H9 (cell line): ENCODE measurements around the gene SSTR5. TPM values are rescaled to one million over a fixed set of nuclear protein-coding genes. Genes with fewer than 3 reads are reported as not detected.

Experiments used
- DNase-seq: peaks from one replicate; pipeline ENCODE4 v3.0.0-alpha.2; 2017
- H2AFZ ChIP-seq: one replicate; pipeline ENCODE4 v1.6.1; 2013; ENCODE audit warnings: mild to moderate bottlenecking, low read length, control low read depth, moderate library complexity
- H2AK5ac ChIP-seq: 2 replicates; pipeline ENCODE4 v1.6.1; 2013; ENCODE audit warnings: low read length, control low read depth, mixed read lengths; ENCODE audit not compliant: insufficient read length
- H2BK120ac ChIP-seq: one replicate; pipeline ENCODE4 v1.6.1; 2013; ENCODE audit warnings: low read depth, mild to moderate bottlenecking, low read length, control low read depth, inconsistent platforms; ENCODE audit not compliant: poor library complexity, severe bottlenecking
- H2BK12ac ChIP-seq: 2 replicates; pipeline ENCODE4 v1.6.1; 2013; ENCODE audit warnings: low read length, control low read depth, mixed read lengths, low read depth; ENCODE audit not compliant: insufficient read length
- H2BK15ac ChIP-seq: 2 replicates; pipeline ENCODE4 v1.6.1; 2013; ENCODE audit warnings: low read depth, low read length, control low read depth
- H2BK20ac ChIP-seq: one replicate; pipeline ENCODE4 v1.6.1; 2013; ENCODE audit warnings: low read depth, mild to moderate bottlenecking, low read length, control low read depth, inconsistent platforms; ENCODE audit not compliant: poor library complexity, severe bottlenecking
- H2BK5ac ChIP-seq: 2 replicates; pipeline ENCODE4 v1.6.1; 2013; ENCODE audit warnings: low read length, control low read depth, mixed read lengths; ENCODE audit not compliant: insufficient read length
- H3K14ac ChIP-seq: 2 replicates; pipeline ENCODE4 v1.6.1; 2013; ENCODE audit warnings: low read length, control low read depth; ENCODE audit not compliant: insufficient read depth
- H3K18ac ChIP-seq: 2 replicates; pipeline ENCODE4 v1.6.1; 2013; ENCODE audit warnings: low read depth, mild to moderate bottlenecking, mixed read lengths, low read length, control low read depth; ENCODE audit not compliant: insufficient read length
- H3K23ac ChIP-seq: 2 replicates; pipeline ENCODE4 v1.6.1; 2013; ENCODE audit warnings: low read length, control low read depth, mixed read lengths, low read depth; ENCODE audit not compliant: insufficient read length
- H3K23me2 ChIP-seq: 2 replicates; pipeline ENCODE4 v1.6.1; 2013; ENCODE audit warnings: low read depth, mild to moderate bottlenecking, mixed read lengths, low read length, control low read depth; ENCODE audit not compliant: insufficient read length, poor library complexity, severe bottlenecking
- H3K27ac ChIP-seq: 2 replicates; pipeline ENCODE4 v1.5.1; 2013; ENCODE audit warnings: low read length, control low read depth, mixed read lengths, low read depth; ENCODE audit not compliant: insufficient read length
- H3K27me3 ChIP-seq: 2 replicates; pipeline ENCODE4 v1.6.1; 2013; ENCODE audit warnings: low read length, control low read depth, inconsistent platforms; ENCODE audit not compliant: insufficient read depth
- H3K4ac ChIP-seq: 2 replicates; pipeline ENCODE4 v1.6.1; 2013; ENCODE audit warnings: low read depth, mild to moderate bottlenecking, control low read depth, inconsistent platforms, low read length, moderate library complexity
- H3K4me1 ChIP-seq: 2 replicates; pipeline ENCODE4 v1.6.1; 2013; ENCODE audit warnings: low read length, control low read depth, inconsistent platforms; ENCODE audit not compliant: insufficient read depth
- H3K4me2 ChIP-seq: 2 replicates; pipeline ENCODE4 v1.6.1; 2013; ENCODE audit warnings: low read length, control low read depth, mixed read lengths; ENCODE audit not compliant: insufficient read length, insufficient read depth
- H3K56ac ChIP-seq: 2 replicates; pipeline ENCODE4 v1.6.1; 2013; ENCODE audit warnings: low read depth, mild to moderate bottlenecking, mixed read lengths, low read length, control low read depth; ENCODE audit not compliant: insufficient read length
- H3K79me1 ChIP-seq: 2 replicates; pipeline ENCODE4 v1.6.1; 2013; ENCODE audit warnings: low read depth, mild to moderate bottlenecking, moderate library complexity, low read length, control low read depth, inconsistent platforms; ENCODE audit not compliant: insufficient read depth, poor library complexity, severe bottlenecking
- H3K79me2 ChIP-seq: 2 replicates; pipeline ENCODE4 v1.6.1; 2013; ENCODE audit warnings: low read length, control low read depth, inconsistent platforms; ENCODE audit not compliant: insufficient read depth
- H3K9ac ChIP-seq: 2 replicates; pipeline ENCODE4 v1.6.1; 2013; ENCODE audit warnings: low read length, control low read depth, mixed read lengths; ENCODE audit not compliant: insufficient read length; ENCODE audit errors: extremely low read depth
- H3K9me3 ChIP-seq: one replicate; pipeline ENCODE4 v1.6.1; 2013; ENCODE audit warnings: low read depth, low read length, inconsistent platforms; ENCODE audit not compliant: control insufficient read depth
- H3T11ph ChIP-seq: one replicate; pipeline ENCODE4 v1.6.1; 2013; ENCODE audit warnings: mild to moderate bottlenecking, low read length, control low read depth, inconsistent platforms
- H4K20me1 ChIP-seq: one replicate; pipeline ENCODE4 v1.6.1; 2013; ENCODE audit not compliant: control insufficient read depth, insufficient read length, insufficient read depth
- H4K5ac ChIP-seq: 2 replicates; pipeline ENCODE4 v1.6.1; 2013; ENCODE audit warnings: low read depth, mild to moderate bottlenecking, mixed read lengths, low read length, control low read depth; ENCODE audit not compliant: insufficient read length
- H4K8ac ChIP-seq: replicated peaks from 2 replicates; pipeline ENCODE4 v1.6.1; 2013; ENCODE audit warnings: low read length, control low read depth, mixed read lengths, low read depth; ENCODE audit not compliant: insufficient read length
- H4K91ac ChIP-seq: 2 replicates; pipeline ENCODE4 v1.6.1; 2013; ENCODE audit warnings: low read depth, mild to moderate bottlenecking, moderate library complexity, mixed read lengths, low read length, control low read depth; ENCODE audit not compliant: insufficient read length
- H3K27ac Mint-ChIP-seq, 3 experiments: 2 replicates in 2 of 3; 3 replicates in 1 of 3; pipeline ENCODE4 v1.8.0; 2020 to 2021; ENCODE audit warnings: mixed read lengths in 3 of 3, mild to moderate bottlenecking in 1 of 3, moderate library complexity in 1 of 3
- H3K27me3 Mint-ChIP-seq: 2 replicates; pipeline ENCODE4 v1.8.0; 2021; ENCODE audit warnings: low read depth, mild to moderate bottlenecking, moderate library complexity, mixed read lengths
- H3K36me3 Mint-ChIP-seq, 3 experiments: 2 replicates in 2 of 3; 3 replicates in 1 of 3; pipeline ENCODE4 v1.8.0; 2020 to 2021; ENCODE audit warnings: low read depth in 3 of 3, mixed read lengths in 3 of 3; ENCODE audit not compliant: insufficient read depth in 1 of 3
- H3K4me1 Mint-ChIP-seq, 2 experiments: 2 replicates each; pipeline ENCODE4 v1.8.0; 2020; ENCODE audit warnings: mixed read lengths in 2 of 2
- H3K4me3 Mint-ChIP-seq, 2 experiments: 2 replicates in 1 of 2; 3 replicates in 1 of 2; pipeline ENCODE4 v1.8.0; 2020 to 2021; ENCODE audit warnings: mild to moderate bottlenecking in 2 of 2, mixed read lengths in 2 of 2, moderate library complexity in 1 of 2
- H3K9me3 Mint-ChIP-seq, 2 experiments: 2 replicates in 1 of 2; 3 replicates in 1 of 2; pipeline ENCODE4 v1.8.0; 2020; ENCODE audit warnings: mild to moderate bottlenecking in 2 of 2, mixed read lengths in 2 of 2, moderate library complexity in 1 of 2
- WGBS: extraction: QIAGEN DNeasy Blood & Tissue Kit; methylation state at CpG from one replicate; pipeline ENCODE4 v1.1.7; 2013; ENCODE audit warnings: missing lambda C conversion rate, low lambda C conversion rate, mixed read lengths; ENCODE audit not compliant: insufficient read length; ENCODE audit errors: extremely low coverage; 5-methylcytosine and 5-hydroxymethylcytosine counted together
- total RNA-seq: library from RNA; stranded (reverse); gene quantifications from 2 replicates; pipeline ENCODE4 v1.2.1, GENCODE V29; 2021
- TF ChIP-seq, protein P1 (sequence below): fragments of 200-600 bp; sonication (generic); conservative IDR thresholded peaks from 3 replicates; pipeline ENCODE4 v1.8.0; 2021; ENCODE audit warnings: antibody characterized with exemption, mild to moderate bottlenecking

SSTR5 gene
- total RNA-seq, 1 experiment from 2014 or later = 0.22 TPM

GRCh38 chr16:1038932-1039331 is 33.6 kb upstream of the SSTR5 start:
- Histone ChIP-seq H3K4ac (no peak overlapping the region), H2AFZ (no peak overlapping the region), H2BK5ac (no peak overlapping the region), H3K27ac (no peak overlapping the region), H4K20me1 (no peaks in the 10 kb centered on the region), H3K14ac (no peak overlapping the region), H4K91ac (no peak overlapping the region), H3K4me1 (no peaks in the 10 kb centered on the region), H3K4me2 (no peak overlapping the region), H3K9me3 (no peaks in the 10 kb centered on the region), H2AK5ac (no peak overlapping the region), H3K79me2 (no peaks in the 10 kb centered on the region), H3K56ac (no peak overlapping the region), H4K8ac (no peak overlapping the region), H2BK12ac (no peak overlapping the region), H2BK20ac (no peak overlapping the region), H2BK120ac (no peak overlapping the region), H3K79me1 (no peaks in the 10 kb centered on the region), H3K23ac (no peak overlapping the region), H3K27me3 (no peaks in the 10 kb centered on the region), H2BK15ac (no peak overlapping the region), H3K23me2 (peaks cover 7% of the 10 kb centered on the region), H4K5ac (no peak overlapping the region), H3K9ac (no peak overlapping the region), H3T11ph (no peak overlapping the region), H3K18ac (no peak overlapping the region)
- H3K4me1 Mint-ChIP-seq = no peaks in the 10 kb centered on the region
- peaks cover 6% of the 10 kb centered on the region for H3K27me3 Mint-ChIP-seq
- H3K4me3 Mint-ChIP-seq = no peak overlapping the region
- 0 out of 7 replicates have a peak, but pooled peaks cover 0 to 11% (median 0%) of the 10 kb centered on the region in 3 experiments for H3K36me3 Mint-ChIP-seq
- H3K27ac Mint-ChIP-seq = no peak overlapping the region
- no peak for DNase-seq
- WGBS = no CpG with 5 or more reads among the region's 12 CpGs
- peaks cover 10 to 11% of the 10 kb centered on the region in 2 experiments; a peak in 4 of 5 replicates for H3K9me3 Mint-ChIP-seq
- TF ChIP-seq, protein P1, sequence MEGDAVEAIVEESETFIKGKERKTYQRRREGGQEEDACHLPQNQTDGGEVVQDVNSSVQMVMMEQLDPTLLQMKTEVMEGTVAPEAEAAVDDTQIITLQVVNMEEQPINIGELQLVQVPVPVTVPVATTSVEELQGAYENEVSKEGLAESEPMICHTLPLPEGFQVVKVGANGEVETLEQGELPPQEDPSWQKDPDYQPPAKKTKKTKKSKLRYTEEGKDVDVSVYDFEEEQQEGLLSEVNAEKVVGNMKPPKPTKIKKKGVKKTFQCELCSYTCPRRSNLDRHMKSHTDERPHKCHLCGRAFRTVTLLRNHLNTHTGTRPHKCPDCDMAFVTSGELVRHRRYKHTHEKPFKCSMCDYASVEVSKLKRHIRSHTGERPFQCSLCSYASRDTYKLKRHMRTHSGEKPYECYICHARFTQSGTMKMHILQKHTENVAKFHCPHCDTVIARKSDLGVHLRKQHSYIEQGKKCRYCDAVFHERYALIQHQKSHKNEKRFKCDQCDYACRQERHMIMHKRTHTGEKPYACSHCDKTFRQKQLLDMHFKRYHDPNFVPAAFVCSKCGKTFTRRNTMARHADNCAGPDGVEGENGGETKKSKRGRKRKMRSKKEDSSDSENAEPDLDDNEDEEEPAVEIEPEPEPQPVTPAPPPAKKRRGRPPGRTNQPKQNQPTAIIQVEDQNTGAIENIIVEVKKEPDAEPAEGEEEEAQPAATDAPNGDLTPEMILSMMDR = no peak
